SK-N-SH treated with all-trans-retinoic acid at 6 μM for 48 hours (cell line): ENCODE measurements around the gene VAT1L.

Experiments used
- ATAC-seq: fragments of 200-7000 bp; cut with Tn5 transposase; 3 replicates; pipeline ENCODE4 v1.9.1; 2020; ENCODE audit warnings: mild to moderate bottlenecking, moderate library complexity
- ARNTL ChIP-seq: fragments of 450-650 bp; formaldehyde crosslinking; IDR thresholded peaks from 2 replicates; pipeline ENCODE4 v1.5.0; 2020; ENCODE audit warnings: low read depth, mild to moderate bottlenecking, moderate library complexity, borderline replicate concordance
- BACH2 ChIP-seq: fragments of 250-450 bp; sonication (Bioruptor Pico); IDR thresholded peaks from 2 replicates; pipeline ENCODE4 v1.9.0; 2021; ENCODE audit warnings: mild to moderate bottlenecking, borderline replicate concordance
- CSDC2 ChIP-seq: fragments of 250-450 bp; sonication (Bioruptor Pico); IDR thresholded peaks from 2 replicates; pipeline ENCODE4 v1.5.0; 2020; ENCODE audit warnings: mild to moderate bottlenecking, moderate library complexity
- ESRRG ChIP-seq: fragments of 250-450 bp; sonication (Bioruptor Pico); IDR thresholded peaks from 2 replicates; pipeline ENCODE4 v1.6.1; 2021; ENCODE audit warnings: mild to moderate bottlenecking
- GLIS3 ChIP-seq: fragments of 250-450 bp; sonication (Bioruptor Pico); IDR thresholded peaks from 2 replicates; pipeline ENCODE4 v1.5.0; 2020; ENCODE audit warnings: mild to moderate bottlenecking, moderate library complexity
- ISL1 ChIP-seq: fragments of 250-450 bp; sonication (Bioruptor Pico); IDR thresholded peaks from 2 replicates; pipeline ENCODE4 v2.1.2; 2022; ENCODE audit warnings: mild to moderate bottlenecking, moderate library complexity
- OSR1 ChIP-seq: fragments of 250-450 bp; sonication (Bioruptor Pico); IDR thresholded peaks from 2 replicates; pipeline ENCODE4 v1.8.0; 2022; ENCODE audit warnings: moderate library complexity, mild to moderate bottlenecking, inconsistent platforms
- PPARA ChIP-seq: fragments of 250-450 bp; sonication (Bioruptor Pico); IDR thresholded peaks from 2 replicates; pipeline ENCODE4 v1.5.0; 2020; ENCODE audit warnings: mild to moderate bottlenecking, borderline replicate concordance
- RARB ChIP-seq: fragments of 250-450 bp; sonication (Bioruptor Pico); IDR thresholded peaks from 2 replicates; pipeline ENCODE4 v1.8.0; 2021; ENCODE audit warnings: mild to moderate bottlenecking, moderate library complexity
- SNAI2 ChIP-seq: fragments of 250-450 bp; sonication (Bioruptor Pico); IDR thresholded peaks from 2 replicates; pipeline ENCODE4 v1.5.0; 2020; ENCODE audit warnings: mild to moderate bottlenecking, moderate library complexity
- TCF4 ChIP-seq: fragments of 250-450 bp; sonication (Bioruptor Pico); IDR thresholded peaks from 2 replicates; pipeline ENCODE4 v1.8.0; 2021; ENCODE audit warnings: mild to moderate bottlenecking, moderate library complexity, borderline replicate concordance
- TOX ChIP-seq: fragments of 250-450 bp; sonication (Bioruptor Pico); IDR thresholded peaks from 2 replicates; pipeline ENCODE4 v1.8.0; 2021; ENCODE audit warnings: mild to moderate bottlenecking, moderate library complexity, borderline replicate concordance
- ZNF565 ChIP-seq: fragments of 450-650 bp; formaldehyde crosslinking; conservative IDR thresholded peaks from 2 replicates; pipeline ENCODE4 v1.5.0; 2020; ENCODE audit warnings: low read depth, mild to moderate bottlenecking, moderate library complexity
- ZNF70 ChIP-seq: fragments of 450-650 bp; formaldehyde crosslinking; IDR thresholded peaks from 2 replicates; pipeline ENCODE4 v1.5.0; 2020; ENCODE audit warnings: mild to moderate bottlenecking, moderate library complexity
- ZNF8 ChIP-seq: fragments of 450-650 bp; formaldehyde crosslinking; IDR thresholded peaks from 2 replicates; pipeline ENCODE4 v1.5.0; 2020; ENCODE audit warnings: mild to moderate bottlenecking, moderate library complexity
- TF ChIP-seq, protein P1 (sequence below): fragments of 250-450 bp; sonication (Bioruptor Pico); IDR thresholded peaks from 2 replicates; pipeline ENCODE4 v1.5.1; 2021; ENCODE audit warnings: mild to moderate bottlenecking, moderate library complexity
- TF ChIP-seq, protein P2 (sequence below): fragments of 250-450 bp; sonication (Bioruptor Pico); IDR thresholded peaks from 2 replicates; pipeline ENCODE4 v1.8.0; 2021; ENCODE audit warnings: low read depth, mild to moderate bottlenecking, moderate library complexity, borderline replicate concordance
- TF ChIP-seq, protein P3 (sequence below): fragments of 250-450 bp; sonication (Bioruptor Pico); IDR thresholded peaks from 2 replicates; pipeline ENCODE4 v1.5.1; 2020; ENCODE audit warnings: low read depth, mild to moderate bottlenecking, moderate library complexity
- TF ChIP-seq, protein P4 (sequence below): fragments of 250-450 bp; sonication (Bioruptor Pico); IDR thresholded peaks from 2 replicates; pipeline ENCODE4 v1.5.0; 2020; ENCODE audit warnings: mild to moderate bottlenecking, moderate library complexity
- TF ChIP-seq, protein P5 (sequence below): fragments of 250-450 bp; sonication (Bioruptor Pico); IDR thresholded peaks from 2 replicates; pipeline ENCODE4 v1.8.0; 2020; ENCODE audit warnings: mild to moderate bottlenecking, moderate library complexity, borderline replicate concordance

VAT1L gene

DNA sequence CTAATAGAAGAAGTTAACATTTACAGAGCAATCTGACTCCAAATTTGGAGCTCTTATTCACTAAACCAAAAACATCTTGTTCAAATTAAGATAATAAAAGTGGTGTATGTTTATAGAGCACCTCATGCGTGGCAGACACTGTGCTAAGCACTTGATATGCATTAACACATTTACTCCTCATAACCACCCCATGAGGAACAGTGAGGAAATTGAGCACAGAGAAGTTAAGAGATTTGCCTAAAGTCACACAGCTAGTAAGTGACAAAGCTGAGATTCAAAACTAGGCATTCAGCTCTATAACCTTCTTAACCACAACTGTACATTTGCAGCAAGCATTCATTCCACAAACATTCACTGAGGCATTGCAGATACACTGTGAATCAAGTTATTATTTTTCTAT, 94.0 kb downstream of the VAT1L start:
- TF ChIP-seq TCF4 (CRISPR knock-in tag) (peak; percentile 44; the same call in 1 of the 2 replicates), ISL1 (CRISPR knock-in tag) (no peak), ZNF70 (CRISPR knock-in tag) (no peak), ZNF565 (CRISPR knock-in tag) (no peak)
- TF ChIP-seq, all 23 proteins: peak for 1
- no peak for ATAC-seq

DNA sequence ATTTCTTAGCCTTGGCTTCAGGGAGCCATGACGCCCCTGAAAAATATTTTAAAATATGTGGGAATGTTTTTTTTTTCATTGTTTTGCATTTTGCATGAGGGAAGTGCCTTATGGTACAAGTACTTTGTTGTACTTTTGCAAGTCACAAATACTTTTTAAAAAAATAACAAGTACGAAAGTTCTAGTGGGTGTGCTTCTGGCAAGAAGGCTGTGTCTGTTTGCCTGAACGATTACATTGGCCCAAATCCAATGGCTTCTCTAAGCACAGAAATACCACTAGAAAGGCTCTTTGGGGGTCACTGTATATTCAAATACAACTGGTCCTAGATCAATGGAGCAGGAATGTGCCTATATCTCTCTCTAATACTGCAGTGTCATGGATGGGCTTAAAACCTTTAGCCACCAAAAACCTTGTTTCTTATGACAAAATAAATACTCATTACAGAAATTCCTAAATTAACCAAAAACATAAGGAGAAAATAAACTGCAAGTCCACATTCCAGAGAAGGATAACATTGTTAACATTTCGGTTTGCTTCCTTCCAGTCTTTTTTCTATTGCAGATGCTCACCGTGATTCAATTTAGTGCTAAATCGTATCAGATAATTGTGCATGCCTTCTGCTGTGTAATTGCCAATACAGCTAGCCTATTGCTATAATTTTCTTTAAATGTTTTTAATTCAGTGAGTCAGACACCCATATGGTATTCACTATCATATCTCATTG, 97.4 kb downstream of the VAT1L start:
- ATAC-seq = no peak

DNA sequence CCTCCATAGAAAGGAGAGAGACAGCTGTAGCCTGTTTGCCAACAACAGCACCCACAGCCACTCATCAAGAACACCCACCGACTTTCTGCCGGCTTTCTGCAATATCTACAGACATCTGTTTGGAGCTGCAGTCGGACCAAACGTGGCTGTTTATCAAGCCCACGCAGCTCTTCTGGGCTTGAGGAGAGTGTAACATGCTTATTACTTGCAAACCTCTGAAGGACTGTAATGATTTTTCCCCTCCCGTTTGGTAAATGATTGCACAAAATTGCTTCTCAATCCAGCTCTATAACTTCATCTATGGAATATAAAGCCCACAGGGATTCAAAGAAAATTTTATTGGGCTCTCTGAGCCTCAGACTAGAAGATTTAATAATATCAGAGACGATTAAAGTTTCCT, 100.5 kb downstream of the VAT1L start:
- no peak for ATAC-seq
- TF ChIP-seq CSDC2 (no peak), ZNF8 (no peak), OSR1 (no peak), ESRRG (CRISPR knock-in tag) (no peak), RARB (no peak)

More for the DNA sequence above, 97.4 kb downstream of the VAT1L start:
- TF ChIP-seq OSR1 = no peak
- TF ChIP-seq, protein P1, sequence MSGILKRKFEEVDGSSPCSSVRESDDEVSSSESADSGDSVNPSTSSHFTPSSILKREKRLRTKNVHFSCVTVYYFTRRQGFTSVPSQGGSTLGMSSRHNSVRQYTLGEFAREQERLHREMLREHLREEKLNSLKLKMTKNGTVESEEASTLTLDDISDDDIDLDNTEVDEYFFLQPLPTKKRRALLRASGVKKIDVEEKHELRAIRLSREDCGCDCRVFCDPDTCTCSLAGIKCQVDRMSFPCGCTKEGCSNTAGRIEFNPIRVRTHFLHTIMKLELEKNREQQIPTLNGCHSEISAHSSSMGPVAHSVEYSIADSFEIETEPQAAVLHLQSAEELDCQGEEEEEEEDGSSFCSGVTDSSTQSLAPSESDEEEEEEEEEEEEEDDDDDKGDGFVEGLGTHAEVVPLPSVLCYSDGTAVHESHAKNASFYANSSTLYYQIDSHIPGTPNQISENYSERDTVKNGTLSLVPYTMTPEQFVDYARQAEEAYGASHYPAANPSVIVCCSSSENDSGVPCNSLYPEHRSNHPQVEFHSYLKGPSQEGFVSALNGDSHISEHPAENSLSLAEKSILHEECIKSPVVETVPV (CRISPR knock-in tag) = no peak
- no peak for TF ChIP-seq ZNF8
- TF ChIP-seq SNAI2 = no peak
- TF ChIP-seq TCF4 (CRISPR knock-in tag) = no peak
- TF ChIP-seq, protein P2, sequence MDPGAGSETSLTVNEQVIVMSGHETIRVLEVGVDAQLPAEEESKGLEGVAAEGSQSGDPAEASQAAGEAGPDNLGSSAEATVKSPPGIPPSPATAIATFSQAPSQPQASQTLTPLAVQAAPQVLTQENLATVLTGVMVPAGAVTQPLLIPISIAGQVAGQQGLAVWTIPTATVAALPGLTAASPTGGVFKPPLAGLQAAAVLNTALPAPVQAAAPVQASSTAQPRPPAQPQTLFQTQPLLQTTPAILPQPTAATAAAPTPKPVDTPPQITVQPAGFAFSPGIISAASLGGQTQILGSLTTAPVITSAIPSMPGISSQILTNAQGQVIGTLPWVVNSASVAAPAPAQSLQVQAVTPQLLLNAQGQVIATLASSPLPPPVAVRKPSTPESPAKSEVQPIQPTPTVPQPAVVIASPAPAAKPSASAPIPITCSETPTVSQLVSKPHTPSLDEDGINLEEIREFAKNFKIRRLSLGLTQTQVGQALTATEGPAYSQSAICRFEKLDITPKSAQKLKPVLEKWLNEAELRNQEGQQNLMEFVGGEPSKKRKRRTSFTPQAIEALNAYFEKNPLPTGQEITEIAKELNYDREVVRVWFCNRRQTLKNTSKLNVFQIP (CRISPR knock-in tag) = no peak
- TF ChIP-seq ISL1 (CRISPR knock-in tag) = no peak
- no peak for TF ChIP-seq ZNF70 (CRISPR knock-in tag)
- TF ChIP-seq ARNTL (CRISPR knock-in tag) = no peak
- TF ChIP-seq, protein P3, sequence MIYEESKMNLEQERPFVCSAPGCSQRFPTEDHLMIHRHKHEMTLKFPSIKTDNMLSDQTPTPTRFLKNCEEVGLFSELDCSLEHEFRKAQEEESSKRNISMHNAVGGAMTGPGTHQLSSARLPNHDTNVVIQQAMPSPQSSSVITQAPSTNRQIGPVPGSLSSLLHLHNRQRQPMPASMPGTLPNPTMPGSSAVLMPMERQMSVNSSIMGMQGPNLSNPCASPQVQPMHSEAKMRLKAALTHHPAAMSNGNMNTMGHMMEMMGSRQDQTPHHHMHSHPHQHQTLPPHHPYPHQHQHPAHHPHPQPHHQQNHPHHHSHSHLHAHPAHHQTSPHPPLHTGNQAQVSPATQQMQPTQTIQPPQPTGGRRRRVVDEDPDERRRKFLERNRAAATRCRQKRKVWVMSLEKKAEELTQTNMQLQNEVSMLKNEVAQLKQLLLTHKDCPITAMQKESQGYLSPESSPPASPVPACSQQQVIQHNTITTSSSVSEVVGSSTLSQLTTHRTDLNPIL (CRISPR knock-in tag) = no peak
- no peak for TF ChIP-seq RARB
- TF ChIP-seq, protein P4, sequence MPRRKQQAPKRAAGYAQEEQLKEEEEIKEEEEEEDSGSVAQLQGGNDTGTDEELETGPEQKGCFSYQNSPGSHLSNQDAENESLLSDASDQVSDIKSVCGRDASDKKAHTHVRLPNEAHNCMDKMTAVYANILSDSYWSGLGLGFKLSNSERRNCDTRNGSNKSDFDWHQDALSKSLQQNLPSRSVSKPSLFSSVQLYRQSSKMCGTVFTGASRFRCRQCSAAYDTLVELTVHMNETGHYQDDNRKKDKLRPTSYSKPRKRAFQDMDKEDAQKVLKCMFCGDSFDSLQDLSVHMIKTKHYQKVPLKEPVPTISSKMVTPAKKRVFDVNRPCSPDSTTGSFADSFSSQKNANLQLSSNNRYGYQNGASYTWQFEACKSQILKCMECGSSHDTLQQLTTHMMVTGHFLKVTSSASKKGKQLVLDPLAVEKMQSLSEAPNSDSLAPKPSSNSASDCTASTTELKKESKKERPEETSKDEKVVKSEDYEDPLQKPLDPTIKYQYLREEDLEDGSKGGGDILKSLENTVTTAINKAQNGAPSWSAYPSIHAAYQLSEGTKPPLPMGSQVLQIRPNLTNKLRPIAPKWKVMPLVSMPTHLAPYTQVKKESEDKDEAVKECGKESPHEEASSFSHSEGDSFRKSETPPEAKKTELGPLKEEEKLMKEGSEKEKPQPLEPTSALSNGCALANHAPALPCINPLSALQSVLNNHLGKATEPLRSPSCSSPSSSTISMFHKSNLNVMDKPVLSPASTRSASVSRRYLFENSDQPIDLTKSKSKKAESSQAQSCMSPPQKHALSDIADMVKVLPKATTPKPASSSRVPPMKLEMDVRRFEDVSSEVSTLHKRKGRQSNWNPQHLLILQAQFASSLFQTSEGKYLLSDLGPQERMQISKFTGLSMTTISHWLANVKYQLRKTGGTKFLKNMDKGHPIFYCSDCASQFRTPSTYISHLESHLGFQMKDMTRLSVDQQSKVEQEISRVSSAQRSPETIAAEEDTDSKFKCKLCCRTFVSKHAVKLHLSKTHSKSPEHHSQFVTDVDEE = no peak
- TF ChIP-seq BACH2 (CRISPR knock-in tag) = no peak
- TF ChIP-seq TOX (CRISPR knock-in tag) = no peak
- no peak for TF ChIP-seq ESRRG (CRISPR knock-in tag)
- TF ChIP-seq ZNF565 (CRISPR knock-in tag) = no peak

DNA sequence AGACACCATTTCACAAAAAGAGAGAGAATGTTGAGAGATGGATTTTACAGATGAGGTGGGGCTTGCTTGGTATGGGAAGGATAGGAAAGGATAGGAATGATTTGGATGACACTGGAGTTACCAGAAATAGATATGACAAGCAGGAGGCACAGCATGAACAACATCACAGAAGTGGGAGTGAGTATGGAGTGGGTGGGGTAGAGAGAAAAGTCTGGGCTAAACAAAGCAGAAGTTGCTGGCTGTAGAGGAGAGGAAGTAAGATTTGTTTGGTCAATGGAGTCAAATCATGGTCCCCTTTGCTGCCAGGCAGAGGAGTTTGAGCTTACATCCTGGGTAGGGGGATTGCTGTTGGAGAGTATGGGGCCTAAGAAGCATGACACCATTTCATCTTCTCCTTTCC, 101.7 kb downstream of the VAT1L start:
- ATAC-seq = no peak
- TF ChIP-seq GLIS3 (CRISPR knock-in tag) (no peak), ISL1 (CRISPR knock-in tag) (no peak), ESRRG (CRISPR knock-in tag) (no peak), BACH2 (CRISPR knock-in tag) (no peak), ZNF70 (CRISPR knock-in tag) (no peak), CSDC2 (no peak), TOX (CRISPR knock-in tag) (no peak), SNAI2 (no peak), PPARA (no peak)
- TF ChIP-seq, protein P4 = no peak
- TF ChIP-seq, protein P5, sequence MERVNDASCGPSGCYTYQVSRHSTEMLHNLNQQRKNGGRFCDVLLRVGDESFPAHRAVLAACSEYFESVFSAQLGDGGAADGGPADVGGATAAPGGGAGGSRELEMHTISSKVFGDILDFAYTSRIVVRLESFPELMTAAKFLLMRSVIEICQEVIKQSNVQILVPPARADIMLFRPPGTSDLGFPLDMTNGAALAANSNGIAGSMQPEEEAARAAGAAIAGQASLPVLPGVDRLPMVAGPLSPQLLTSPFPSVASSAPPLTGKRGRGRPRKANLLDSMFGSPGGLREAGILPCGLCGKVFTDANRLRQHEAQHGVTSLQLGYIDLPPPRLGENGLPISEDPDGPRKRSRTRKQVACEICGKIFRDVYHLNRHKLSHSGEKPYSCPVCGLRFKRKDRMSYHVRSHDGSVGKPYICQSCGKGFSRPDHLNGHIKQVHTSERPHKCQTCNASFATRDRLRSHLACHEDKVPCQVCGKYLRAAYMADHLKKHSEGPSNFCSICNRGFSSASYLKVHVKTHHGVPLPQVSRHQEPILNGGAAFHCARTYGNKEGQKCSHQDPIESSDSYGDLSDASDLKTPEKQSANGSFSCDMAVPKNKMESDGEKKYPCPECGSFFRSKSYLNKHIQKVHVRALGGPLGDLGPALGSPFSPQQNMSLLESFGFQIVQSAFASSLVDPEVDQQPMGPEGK (CRISPR knock-in tag) = no peak
- TF ChIP-seq, all 23 proteins: peak for 0
